ENCODE measurements around the gene LRRC3C. TPM values are rescaled to one million over a fixed set of nuclear protein-coding genes. Genes with fewer than 3 reads are reported as not detected.

The LRRC3C gene
- total RNA-seq, 2 experiments from 2014 or later, result not detected

GRCh38 chr17:39927929-39928857 lies 661 bp downstream of the LRRC3C start:
- DNase-seq (peak; percentile 60), ATAC-seq (ENCODE audit: low read depth) (peak; percentile 2)
- peaks cover 16% of the 10 kb centered on the region for H3K36me3 Mint-ChIP-seq
- no peaks in the 10 kb centered on the region for H3K9me3 Mint-ChIP-seq
- POLR2A ChIA-PET, result interaction anchor here (0.6 to 3.4 kb wide), 10 partner anchors 10 to 173 kb away, joined by 3 to 20 read pairs (median 6); partner anchors contain the start of genes GSDMB and PSMD3
- peaks cover 30% of the 10 kb centered on the region for H3K4me1 Mint-ChIP-seq
- peak overlapping the region; percentile 89 for H3K27ac Mint-ChIP-seq
- no peaks in the 10 kb centered on the region for H3K27me3 Mint-ChIP-seq
- H3K4me3 Mint-ChIP-seq, result peak overlapping the region; percentile 89

DNA sequence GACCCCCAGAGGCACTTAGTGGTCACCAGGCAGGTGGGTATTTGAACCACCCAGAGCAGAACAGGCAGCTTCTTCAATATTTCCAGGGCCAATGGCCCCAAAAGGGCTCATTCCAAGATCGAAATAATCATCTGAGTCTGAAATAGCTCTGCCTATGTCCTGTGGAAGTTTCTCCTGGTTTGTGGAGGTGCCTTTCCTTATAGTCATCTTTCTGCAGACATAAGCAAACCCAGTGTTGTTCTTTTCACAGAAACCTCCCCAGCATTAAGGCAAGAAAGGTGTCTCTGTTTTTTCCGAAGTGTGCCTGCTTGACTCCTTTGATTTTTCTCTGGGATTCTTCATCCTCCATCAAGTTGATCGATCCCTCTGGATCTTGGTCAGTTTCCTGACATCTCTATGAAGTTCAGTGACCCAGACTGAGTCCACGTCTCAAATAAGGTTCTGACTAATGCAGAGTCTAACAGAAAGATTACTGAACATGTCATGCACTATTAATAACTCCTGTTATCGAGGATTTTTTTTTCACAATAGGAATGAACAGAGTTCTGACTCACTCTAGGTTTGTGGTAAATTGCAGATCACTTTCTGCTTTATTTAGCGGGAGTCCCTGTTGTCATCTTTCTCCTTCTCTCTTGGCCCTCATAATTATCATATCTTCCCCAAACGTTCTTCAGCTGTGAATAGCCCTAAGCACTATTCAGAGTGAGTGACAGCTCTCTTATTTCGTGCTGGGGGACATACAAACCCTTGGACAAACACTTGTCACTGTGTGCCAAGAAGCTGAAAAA lies 1.5 kb downstream of the LRRC3C start:
- ATAC-seq (ENCODE audit: low read depth), result no peak
- H3K36me3 Mint-ChIP-seq, result peaks cover 11% of the 10 kb centered on the region
- H3K4me3 Mint-ChIP-seq, result no peak overlapping the region
- H3K9me3 Mint-ChIP-seq, result no peaks in the 10 kb centered on the region
- POLR2A ChIA-PET, result no interaction called here
- H3K27ac Mint-ChIP-seq, result no peak overlapping the region
- peaks cover 2% of the 10 kb centered on the region for H3K27me3 Mint-ChIP-seq
- DNase-seq, result no peak
- H3K4me1 Mint-ChIP-seq, result peaks cover 25% of the 10 kb centered on the region

DNA sequence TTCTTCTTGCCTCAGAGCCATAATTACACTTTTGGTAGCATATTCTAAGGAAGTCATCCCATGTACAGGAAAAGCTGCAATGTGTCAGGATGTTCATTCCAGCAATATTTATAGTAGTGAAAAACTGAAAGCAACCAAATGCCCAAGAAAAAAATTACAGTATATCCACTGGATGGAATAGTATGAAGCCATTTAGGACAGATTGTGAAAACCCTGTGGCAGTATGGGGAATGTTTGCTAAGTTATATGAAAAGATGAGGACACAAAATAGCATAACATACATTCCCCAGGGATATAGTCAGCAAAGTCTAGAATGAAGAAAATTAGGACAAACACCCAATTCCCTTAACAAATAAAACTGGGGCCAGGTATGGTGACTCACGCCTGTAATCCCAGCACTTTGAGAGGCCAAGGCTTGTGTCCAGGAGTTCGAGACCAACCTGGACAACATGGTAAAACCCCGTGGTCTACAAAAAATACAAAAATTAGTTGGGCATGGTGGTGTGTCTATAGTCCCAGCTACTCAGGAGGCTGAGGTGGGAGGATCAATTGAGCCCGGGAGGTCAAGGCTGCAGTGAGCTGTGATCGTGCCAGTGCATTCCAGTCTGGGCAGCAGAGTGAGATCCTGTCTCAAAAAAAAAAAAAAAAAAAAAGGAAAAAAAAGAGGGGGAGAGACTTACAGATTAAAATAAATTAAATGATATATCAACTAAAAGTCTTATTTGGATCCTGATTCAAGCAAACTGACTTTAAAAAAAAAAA lies 2.3 kb downstream of the LRRC3C start:
- H3K27ac Mint-ChIP-seq, result no peak overlapping the region
- no peak for DNase-seq
- no peaks in the 10 kb centered on the region for H3K9me3 Mint-ChIP-seq
- peaks cover 18% of the 10 kb centered on the region for H3K4me1 Mint-ChIP-seq
- H3K36me3 Mint-ChIP-seq, result peaks cover 3% of the 10 kb centered on the region
- H3K4me3 Mint-ChIP-seq, result no peak overlapping the region
- peaks cover 2% of the 10 kb centered on the region for H3K27me3 Mint-ChIP-seq
- ATAC-seq (ENCODE audit: low read depth), result no peak
- POLR2A ChIA-PET, result interaction anchor here (0.7 kb wide), 3 partner anchors 21 to 171 kb away, joined by 3 to 4 read pairs (median 4); no protein-coding TSS in a partner anchor

- DNase-seq (no peak), ATAC-seq (ENCODE audit: low read depth) (no peak)
- no peak overlapping the region for H3K4me3 Mint-ChIP-seq
- POLR2A ChIA-PET, result no interaction called here
- H3K9me3 Mint-ChIP-seq, result no peaks in the 10 kb centered on the region
- no peak overlapping the region for H3K27ac Mint-ChIP-seq
- peaks cover 2% of the 10 kb centered on the region for H3K27me3 Mint-ChIP-seq
- peaks cover 1% of the 10 kb centered on the region for H3K4me1 Mint-ChIP-seq
- H3K36me3 Mint-ChIP-seq, result no peaks in the 10 kb centered on the region
These were observed 6.4 kb downstream of the LRRC3C start for GRCh38 chr17:39933912-39934311.

DNA sequence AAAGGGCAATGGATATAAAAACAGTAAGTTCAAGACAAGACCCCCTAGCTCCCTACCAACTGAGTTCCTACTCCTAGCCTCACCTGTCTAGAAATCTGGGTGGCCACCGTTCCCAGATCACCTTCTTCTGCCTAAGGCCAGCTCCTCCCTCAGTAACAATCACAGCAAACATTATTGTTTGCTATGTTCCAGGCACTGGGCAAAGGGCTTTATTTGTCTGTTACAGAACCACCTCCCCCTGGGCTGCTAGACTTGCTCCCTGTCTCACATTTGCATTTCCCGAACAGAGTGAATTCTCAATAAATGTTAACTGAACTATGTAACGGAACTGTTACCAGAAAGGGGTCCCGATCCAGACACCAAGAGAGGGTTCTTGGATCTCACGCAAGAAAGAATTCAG lies 6.8 kb downstream of the LRRC3C start:
- Mint-ChIP-seq H3K4me3 (no peak overlapping the region), H3K27me3 (peaks cover 2% of the 10 kb centered on the region), H3K36me3 (no peaks in the 10 kb centered on the region), H3K4me1 (peaks cover 2% of the 10 kb centered on the region), H3K9me3 (no peaks in the 10 kb centered on the region), H3K27ac (no peak overlapping the region)
- POLR2A ChIA-PET, result no interaction called here
- ATAC-seq (ENCODE audit: low read depth) (no peak), DNase-seq (no peak)

DNA sequence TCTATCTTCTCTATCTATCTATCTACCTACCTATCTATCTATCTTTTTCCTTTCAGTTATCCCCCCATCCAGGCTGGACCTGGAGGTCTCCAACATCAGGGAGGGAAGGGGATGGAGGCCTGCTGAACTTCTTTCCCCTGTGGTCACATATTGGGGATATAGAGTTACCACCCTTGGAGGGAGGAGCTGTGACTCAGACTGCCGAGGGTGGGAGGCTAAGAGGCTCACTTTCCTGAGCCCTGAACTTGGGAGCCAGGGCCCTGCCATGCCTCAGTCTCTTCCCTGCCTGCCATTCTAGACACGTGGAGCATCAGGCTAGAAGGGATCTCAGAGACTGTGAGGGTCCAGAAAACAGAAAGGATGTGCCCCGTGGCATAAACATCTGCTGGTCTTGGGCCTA lies 8.4 kb downstream of the LRRC3C start:
- no peaks in the 10 kb centered on the region for H3K9me3 Mint-ChIP-seq
- no peak overlapping the region for H3K27ac Mint-ChIP-seq

GRCh38 chr17:39937447-39937846 lies 9.9 kb downstream of the LRRC3C start:
- no peaks in the 10 kb centered on the region for H3K36me3 Mint-ChIP-seq
- no peaks in the 10 kb centered on the region for H3K9me3 Mint-ChIP-seq
- ATAC-seq (ENCODE audit: low read depth) (no peak), DNase-seq (no peak)
- POLR2A ChIA-PET, result no interaction called here
- no peak overlapping the region for H3K27ac Mint-ChIP-seq
- H3K27me3 Mint-ChIP-seq, result peaks cover 2% of the 10 kb centered on the region
- H3K4me1 Mint-ChIP-seq, result peaks cover 16% of the 10 kb centered on the region
- H3K4me3 Mint-ChIP-seq, result no peak overlapping the region

More for the DNA sequence above, 8.4 kb downstream of the LRRC3C start:
- DNase-seq, result no peak
- no peak overlapping the region for H3K4me3 Mint-ChIP-seq
- no peaks in the 10 kb centered on the region for H3K36me3 Mint-ChIP-seq
- H3K4me1 Mint-ChIP-seq, result peaks cover 13% of the 10 kb centered on the region
- peaks cover 2% of the 10 kb centered on the region for H3K27me3 Mint-ChIP-seq
- ATAC-seq (ENCODE audit: low read depth), result no peak
- POLR2A ChIA-PET, result no interaction called here

DNA sequence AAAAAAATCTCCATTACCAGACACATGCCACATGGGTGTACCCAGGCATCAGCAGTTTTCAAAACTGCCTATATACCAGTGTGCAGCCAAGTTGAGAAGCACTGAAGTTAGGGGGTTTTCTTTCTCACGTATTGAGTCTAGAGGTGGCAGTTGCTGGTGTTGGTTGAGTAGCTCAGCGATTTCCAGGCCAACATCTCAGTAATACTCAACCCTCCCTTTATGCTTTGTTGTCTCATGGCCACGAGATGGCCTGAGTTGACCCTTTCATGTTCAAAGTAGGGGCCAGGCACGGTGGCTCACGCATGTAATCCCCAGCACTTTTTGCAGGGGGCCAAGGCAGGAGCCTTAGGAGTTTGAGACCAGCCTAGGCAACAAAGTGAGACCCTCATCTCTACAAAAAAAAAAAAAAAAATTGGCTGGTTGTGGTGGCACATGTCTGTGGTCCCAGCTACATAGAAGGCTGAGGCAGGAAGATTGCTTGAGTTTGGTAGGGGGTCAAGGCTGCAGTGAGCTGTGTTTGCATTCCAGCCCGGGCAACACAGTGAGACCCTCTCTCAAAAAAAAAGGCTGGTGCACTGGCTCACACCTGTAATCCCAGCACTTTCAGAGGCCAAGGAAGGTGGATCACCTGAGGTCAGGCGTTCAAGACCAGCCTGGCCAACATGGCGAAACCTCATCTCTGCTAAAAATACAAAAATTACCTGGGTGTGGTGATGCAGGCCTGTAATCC lies 10.8 kb downstream of the LRRC3C start:
- Mint-ChIP-seq H3K4me3 (no peak overlapping the region), H3K27ac (no peak overlapping the region)
- POLR2A ChIA-PET, result interaction anchor here (0.6 to 0.9 kb wide), 2 partner anchors 9 to 356 kb away, joined by 5 to 7 read pairs; no protein-coding TSS in a partner anchor

DNA sequence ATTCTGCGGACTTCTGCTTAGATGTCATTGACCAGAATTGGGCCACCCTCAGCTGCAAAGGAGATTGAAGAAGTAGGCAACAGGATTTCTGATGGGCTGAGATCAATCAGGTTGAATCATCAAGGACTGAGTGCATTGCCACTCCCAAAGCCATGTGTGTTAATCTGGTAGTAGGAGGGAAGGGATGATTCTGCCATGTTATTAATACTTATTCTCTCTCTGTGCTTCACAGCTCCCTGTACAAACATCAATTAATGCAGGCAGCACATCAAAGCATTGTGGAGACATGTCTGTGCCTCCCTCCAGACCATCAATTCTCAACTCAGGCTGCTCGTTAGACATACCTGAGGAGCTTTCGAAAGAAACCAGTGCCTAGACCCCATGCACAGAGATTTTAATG lies 11.6 kb downstream of the LRRC3C start:
- POLR2A ChIA-PET, result interaction anchor here (0.6 to 2.3 kb wide), 3 partner anchors 8 to 356 kb away, joined by 5 to 20 read pairs (median 7); partner anchors contain the start of genes LRRC3C and ORMDL3
- Mint-ChIP-seq H3K4me1 (peaks cover 16% of the 10 kb centered on the region), H3K27me3 (no peaks in the 10 kb centered on the region), H3K27ac (no peak overlapping the region), H3K36me3 (no peaks in the 10 kb centered on the region), H3K4me3 (no peak overlapping the region), H3K9me3 (no peaks in the 10 kb centered on the region)
- ATAC-seq (ENCODE audit: low read depth) (no peak), DNase-seq (no peak)

More for the DNA sequence above, 10.8 kb downstream of the LRRC3C start:
- H3K9me3 Mint-ChIP-seq, result no peaks in the 10 kb centered on the region
- DNase-seq, result no peak
- peaks cover 2% of the 10 kb centered on the region for H3K27me3 Mint-ChIP-seq
- peaks cover 16% of the 10 kb centered on the region for H3K4me1 Mint-ChIP-seq
- no peaks in the 10 kb centered on the region for H3K36me3 Mint-ChIP-seq
- no peak for ATAC-seq (ENCODE audit: low read depth)

GRCh38 chr17:39939588-39940419 lies 12.3 kb downstream of the LRRC3C start:
- no peaks in the 10 kb centered on the region for H3K9me3 Mint-ChIP-seq
- no peaks in the 10 kb centered on the region for H3K36me3 Mint-ChIP-seq
- peaks cover 16% of the 10 kb centered on the region for H3K4me1 Mint-ChIP-seq
- ATAC-seq (ENCODE audit: low read depth) (peak; percentile 96), DNase-seq (no peak)
- peak overlapping the region; percentile 35 for H3K4me3 Mint-ChIP-seq
- peak overlapping the region; percentile 52 for H3K27ac Mint-ChIP-seq
- no peaks in the 10 kb centered on the region for H3K27me3 Mint-ChIP-seq
- POLR2A ChIA-PET, result interaction anchor here (0.8 to 2.3 kb wide), 3 partner anchors 13 to 24 kb away, joined by 3 to 20 read pairs (median 4); partner anchors contain the start of genes LRRC3C and ORMDL3

- ATAC-seq (ENCODE audit: low read depth) (no peak), DNase-seq (no peak)
- H3K4me1 Mint-ChIP-seq, result peaks cover 24% of the 10 kb centered on the region
- H3K36me3 Mint-ChIP-seq, result no peaks in the 10 kb centered on the region
- POLR2A ChIA-PET, result no interaction called here
- no peak overlapping the region for H3K27ac Mint-ChIP-seq
- H3K27me3 Mint-ChIP-seq, result no peaks in the 10 kb centered on the region
- H3K4me3 Mint-ChIP-seq, result no peak overlapping the region
- no peaks in the 10 kb centered on the region for H3K9me3 Mint-ChIP-seq
These were observed 16.3 kb downstream of the LRRC3C start for GRCh38 chr17:39943702-39944392.
